GM21447 (cell line): ENCODE data around the gene MBNL2.

Source experiments
- ATAC-seq: cut with Tn5 transposase; IDR thresholded peaks from one replicate; pipeline ENCODE4 v1.9.1; 2021; ENCODE audit not compliant: unreplicated experiment

Gene MBNL2

DNA sequence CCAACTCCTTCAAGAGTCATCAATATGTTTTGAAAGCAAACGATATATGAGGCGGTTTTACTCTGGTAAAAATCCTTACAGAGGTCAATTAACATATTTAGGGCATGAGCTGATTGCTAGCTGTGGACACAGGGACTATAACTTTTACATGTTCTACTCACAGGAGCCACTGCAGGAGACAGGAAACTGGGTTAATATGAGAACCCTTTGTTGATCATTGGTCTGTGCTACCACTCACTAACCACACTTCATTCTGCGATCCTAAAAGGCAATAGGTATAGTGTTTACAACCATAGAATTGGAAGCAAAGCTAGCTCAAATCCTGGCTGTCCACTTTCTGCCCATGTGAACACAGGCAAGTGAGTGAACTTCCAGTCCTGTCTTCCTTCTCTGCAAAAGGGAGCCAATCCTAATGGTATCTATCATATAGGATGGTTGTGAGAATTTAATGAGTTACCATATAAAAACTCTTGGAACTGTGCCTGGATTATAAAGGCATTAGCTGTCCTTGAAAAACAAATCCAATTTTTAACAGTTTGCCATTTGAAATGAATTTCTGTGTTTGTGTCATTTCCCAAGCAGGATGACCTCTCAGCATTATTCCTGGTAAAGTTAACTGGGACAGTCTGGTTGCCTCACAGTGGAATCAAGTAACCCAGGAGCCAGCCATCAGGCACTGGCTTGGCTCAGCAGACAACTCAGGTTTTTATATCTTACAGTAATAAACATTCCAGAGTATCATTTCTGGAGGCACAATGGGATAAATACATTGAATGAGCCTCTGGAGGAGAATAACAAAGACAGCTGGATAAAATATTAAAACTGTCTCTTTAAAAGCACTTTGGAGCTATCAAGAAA, 182.0 kb downstream of the MBNL2 start:
- ATAC-seq: no peak

DNA sequence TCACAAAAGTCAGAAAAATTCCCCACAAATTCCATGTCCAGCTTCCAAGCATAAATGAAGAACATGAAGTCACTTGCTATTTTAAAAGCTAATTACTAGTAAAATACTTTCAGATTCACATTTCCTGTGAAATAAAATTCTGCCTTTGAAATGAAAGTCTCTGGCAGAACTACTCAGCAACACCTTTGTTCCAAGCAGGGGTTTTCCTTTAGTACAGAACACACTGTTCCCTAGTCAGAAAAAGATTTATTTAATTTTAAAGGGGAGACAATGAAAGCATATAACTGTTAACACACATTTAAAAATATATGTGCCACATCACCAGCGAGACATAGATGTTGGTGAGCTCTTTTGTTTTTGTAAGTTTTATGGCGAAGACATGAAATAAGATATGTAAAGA, 185.4 kb downstream of the MBNL2 start:
- ATAC-seq: no peak

DNA sequence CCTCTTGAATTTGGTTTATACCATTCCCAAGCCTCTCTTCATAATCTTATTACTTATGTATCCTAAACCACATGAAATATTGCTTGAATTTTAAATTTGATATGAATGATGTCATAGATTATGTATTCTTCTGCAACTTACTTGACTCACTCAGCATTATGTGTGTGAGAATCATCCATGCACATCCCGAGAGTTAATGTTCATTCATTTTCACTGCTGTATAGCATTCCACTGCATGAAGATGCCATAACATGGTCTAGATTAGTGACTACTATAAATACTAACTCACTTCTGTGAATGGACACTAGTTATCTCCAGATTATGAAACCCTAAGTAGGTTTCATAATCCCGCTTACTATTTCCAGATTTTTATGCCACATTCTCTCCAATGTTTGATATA, 186.8 kb downstream of the MBNL2 start:
- no peak for ATAC-seq

DNA sequence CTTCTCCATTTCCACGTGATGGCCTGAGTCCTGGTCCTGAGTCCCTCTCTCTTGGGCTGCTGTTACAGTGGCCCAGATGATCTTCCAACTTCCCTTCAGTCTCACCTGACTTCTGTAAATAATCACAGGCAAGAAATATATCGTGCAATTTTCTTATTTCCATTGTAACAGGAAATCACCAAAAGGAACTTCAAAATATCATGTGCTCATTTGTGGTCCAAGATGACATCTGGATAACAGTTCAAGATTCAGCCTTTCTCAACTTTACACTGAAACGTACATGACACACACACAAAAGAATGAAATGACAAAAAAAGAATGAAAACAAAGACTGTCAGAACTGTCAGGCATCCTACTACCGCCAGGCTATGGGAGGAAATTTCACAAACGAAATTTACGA, 189.9 kb downstream of the MBNL2 start:
- no peak for ATAC-seq

DNA sequence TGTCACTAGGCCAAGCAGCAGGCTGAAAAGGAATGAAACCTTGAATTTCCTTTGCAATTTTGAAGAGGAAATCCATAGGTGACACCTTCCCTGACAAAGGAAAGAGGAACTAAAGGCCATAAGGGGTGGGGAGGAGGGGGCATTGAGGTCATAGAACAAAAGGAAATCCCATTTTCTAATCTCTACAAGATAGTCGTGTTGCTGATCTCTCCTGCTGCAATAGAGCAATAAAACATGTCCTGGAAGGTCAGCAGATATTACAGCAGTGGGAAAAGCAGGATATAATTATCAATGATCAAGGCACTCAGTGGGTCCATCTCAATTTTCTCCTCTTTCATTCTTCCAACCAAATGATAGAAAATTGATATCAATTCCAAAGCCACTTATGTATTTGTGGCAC, 191.6 kb downstream of the MBNL2 start:
- no peak for ATAC-seq

DNA sequence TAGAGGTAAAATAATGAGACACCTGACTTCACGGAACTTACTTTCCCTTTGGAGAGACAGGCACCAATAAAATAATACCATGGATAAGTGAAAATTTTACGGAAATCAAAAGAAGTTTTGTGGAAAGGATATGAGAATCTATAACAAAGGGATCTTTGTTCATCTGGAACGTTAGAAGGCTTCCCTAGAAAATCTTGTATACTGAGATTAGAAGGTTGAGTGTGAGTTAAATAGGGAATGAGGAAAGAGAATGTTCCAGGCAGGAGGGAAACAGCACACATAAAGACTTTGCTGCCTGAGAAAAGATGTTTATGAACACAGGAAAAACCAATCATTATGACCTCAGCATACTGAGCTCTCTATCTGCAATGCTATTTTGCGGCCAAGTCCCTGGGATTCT, 192.3 kb downstream of the MBNL2 start:
- no peak for ATAC-seq

DNA sequence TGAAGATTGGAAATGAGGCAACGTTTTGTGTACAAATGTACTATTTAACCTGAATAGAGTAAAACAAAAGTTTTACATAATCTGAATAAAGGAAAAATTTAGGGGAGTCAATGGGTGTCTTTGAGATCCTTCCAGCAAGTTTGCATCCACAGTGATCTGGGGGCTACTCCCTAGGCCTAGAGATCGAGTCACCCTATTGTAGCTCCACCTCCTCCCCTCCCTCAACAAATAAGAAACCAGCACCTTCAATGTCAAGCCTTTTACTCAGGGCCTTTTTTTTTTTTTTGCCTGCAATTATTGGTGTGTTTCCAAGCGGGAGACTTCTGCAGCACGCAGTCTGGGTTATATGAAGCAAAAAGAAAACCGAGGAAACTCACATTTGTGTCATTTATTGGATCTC, 195.6 kb downstream of the MBNL2 start:
- ATAC-seq: no peak

DNA sequence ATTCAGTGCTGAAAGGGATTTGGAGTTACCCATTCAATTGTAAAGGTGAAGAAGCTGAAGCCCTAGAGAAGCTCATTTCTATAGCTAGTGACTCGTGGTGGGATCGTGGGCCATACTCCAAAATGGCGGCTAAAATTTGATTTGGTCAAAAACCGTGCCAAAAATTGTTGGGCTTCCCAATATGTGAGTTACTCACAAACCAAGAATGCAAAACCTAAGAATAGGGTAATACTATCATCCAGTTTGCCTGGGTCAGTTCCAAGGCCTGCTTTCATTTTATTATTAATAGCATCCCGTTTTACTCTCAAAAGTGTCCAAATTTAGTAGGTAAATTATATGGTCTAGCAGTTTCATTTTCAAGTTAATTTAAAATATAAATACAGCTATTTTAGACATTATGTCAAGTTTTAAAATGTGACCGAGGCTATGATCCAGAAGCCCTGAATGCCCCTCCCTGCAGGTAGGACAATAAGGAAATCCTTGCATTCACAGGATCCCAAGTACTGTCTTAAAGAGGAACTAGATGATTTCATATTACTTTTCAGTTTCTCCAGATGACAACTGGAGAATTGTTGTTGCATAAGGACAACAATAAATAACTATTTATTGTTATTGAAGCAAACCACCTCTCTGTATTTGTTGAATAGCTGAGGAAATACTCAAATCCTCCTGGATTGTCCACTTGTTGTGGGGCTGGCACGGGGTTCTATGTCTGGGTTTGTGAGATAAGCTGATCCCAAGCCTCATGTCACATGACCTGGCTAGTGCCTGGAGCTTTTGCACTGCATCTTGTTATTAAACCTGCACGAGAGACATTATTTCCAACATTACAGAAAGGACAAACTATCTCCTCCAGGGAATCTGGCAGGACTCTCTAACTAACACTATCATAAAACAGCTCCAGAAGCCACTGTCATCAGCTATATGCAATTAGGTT, 200.3 kb downstream of the MBNL2 start:
- no peak for ATAC-seq

DNA sequence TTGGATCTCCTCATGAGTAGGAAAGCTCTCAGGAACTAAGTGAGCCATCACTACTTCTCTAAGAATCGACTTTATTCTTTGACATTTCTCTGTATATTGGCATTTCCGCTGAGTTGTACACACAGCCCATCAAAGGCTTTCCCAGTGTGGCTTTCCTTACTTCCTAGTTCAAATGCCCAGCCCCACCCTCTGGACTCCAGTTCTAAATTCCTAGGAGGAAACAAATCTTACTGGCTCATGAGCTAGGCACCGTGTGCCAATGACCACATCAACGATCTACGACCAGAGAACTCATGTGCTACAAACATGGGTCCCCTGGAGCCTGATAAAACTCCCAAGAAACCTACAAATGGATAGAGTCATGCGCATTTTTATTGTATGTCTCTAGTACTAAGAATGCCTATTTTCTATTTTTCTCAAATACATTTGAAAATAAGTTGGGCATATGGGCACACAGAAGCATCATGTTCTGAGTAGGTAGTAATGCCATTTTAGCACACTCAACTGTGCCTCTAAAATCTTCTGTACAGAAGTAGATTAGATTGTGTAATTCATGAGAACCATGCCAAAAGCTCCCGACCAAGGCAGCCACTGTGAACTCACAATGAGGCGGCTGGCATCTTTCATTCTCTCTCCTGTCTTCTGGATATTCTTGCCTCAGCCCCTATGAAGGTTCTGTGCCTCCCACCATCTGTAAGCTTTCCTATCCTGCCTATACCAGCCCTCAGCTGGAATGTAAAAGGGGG, 201.3 kb downstream of the MBNL2 start:
- ATAC-seq: no peak

DNA sequence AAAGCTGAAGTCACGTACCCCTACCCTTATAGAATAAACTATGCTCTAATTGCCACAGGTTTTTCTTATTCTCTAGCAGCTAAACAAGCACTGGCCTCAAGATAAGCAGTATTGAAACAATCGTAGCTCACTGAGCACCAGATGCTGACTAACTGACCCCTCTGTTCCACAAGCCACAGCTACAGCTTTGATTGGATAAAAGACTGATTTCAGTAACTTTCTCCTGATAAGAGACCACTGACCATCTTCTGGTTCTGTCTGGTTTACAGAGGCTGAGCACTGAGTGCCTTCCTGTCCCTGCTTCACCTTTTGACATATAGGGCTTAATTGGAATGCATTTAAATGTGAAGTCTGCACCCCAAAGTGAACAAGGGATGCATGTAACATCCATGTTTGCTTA, 203.5 kb downstream of the MBNL2 start:
- no peak for ATAC-seq

DNA sequence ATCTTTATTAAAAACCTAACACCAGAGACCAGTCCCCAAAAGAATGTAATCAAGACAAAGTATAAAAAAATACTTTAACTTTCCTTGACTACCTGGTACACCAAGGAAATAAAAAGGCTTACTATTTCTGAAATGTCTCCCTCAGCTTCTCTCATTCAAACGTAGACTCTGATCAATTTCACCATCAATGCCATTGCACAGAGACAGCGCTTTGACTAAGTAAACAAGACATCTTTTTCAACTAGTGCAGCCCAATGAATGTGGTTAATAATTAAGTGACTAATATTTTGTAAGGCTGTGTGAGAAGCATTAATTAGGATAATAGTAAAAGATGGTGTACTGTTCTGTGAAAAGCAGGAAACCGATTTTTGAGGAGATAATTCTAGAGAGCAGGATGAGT, 204.6 kb downstream of the MBNL2 start:
- ATAC-seq: no peak

DNA sequence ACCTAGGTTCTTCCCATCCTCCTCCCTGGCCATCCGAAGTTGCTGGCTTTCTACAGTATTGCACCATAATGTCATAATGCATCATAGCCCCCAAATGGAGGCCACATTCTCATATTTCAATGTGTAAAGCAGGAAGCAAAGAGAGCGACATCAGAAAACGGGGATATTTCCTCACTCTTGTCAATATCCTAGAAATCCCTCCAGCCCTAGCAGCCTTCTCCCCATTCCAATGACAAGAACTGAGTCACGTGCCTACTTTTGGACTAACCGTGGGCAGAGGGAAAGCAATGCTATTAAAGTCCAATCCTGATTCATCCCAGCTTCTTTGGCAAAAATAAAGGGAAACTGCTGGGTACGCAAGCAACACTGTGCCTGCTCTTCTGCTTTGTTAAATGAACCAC, 207.5 kb downstream of the MBNL2 start:
- ATAC-seq: no peak

DNA sequence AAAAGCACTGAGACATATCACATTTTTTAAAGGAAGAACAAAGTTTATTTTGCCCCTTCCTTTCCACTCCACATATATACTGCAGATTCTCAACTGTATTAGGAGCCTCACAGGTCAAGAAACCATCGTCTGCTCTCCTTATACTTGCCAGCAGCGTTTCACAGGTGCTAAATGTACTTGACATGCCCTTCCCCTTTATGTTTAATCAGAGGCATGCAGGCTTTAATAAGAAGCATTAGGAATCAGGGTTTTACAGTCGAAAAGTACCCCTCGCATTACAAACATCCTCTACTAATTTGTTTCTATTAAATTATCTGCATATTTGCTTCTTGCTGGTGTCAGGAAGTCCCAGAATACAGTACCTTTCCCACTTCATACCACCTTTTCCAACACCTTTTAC, 208.2 kb downstream of the MBNL2 start:
- no peak for ATAC-seq

DNA sequence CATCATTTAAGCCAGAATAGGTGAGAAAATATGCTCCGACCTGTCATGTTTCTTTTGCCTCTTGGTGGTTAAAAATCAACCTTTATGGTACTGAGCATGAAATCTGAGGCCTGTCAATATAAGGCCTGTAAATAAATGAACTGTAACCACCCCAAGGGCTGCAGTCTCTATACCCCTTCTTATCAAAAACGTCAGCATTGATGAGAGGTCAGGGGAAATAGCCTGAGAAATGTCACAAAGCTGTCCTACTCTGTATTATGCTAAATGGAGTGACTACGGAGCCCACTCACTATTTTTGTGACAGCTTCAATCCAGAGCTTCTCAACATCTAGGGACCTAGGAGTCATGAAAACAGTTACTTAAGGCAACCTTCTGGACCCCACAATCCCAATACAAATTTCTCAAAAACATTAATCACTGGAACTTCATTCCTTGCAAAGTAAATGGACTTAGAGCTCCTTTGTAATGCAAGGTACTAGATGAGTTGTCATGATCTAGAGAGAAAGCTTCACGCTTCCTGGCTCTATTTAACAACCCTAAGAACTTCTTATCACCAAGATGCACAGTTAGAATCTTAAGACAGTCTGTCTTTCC, 209.1 kb downstream of the MBNL2 start:
- no peak for ATAC-seq

DNA sequence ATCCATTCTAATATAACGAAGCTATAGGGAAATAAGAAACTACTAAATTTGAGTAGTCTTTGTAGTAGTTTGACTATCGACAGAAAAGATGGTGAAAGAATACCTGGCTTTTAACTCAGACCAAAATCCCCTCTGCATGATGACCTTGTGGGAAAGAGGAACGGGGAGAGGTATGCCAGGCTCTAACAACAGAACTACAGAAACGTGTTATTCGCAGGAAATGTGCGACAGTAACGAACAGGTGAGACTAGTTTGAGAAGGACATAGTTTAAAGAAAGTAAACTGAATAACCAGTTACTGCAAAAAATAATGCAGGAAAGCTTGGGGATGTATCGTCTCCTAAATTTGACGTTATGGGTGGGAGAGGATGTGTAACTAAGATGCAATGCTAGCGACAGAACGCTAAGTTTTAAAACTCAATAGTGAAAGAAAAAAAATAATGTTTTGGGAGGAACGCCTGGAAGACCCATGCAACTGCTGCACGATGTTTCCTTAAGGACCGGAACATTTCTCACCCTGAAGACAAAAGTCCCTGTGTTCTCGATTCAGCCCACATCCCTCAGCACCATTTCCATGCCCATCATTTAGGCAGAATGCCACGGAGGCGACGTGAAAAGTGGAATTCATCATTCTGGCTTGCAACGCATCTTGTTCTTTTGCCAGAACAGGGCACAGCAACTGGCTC, 210.2 kb downstream of the MBNL2 start:
- ATAC-seq: no peak

DNA sequence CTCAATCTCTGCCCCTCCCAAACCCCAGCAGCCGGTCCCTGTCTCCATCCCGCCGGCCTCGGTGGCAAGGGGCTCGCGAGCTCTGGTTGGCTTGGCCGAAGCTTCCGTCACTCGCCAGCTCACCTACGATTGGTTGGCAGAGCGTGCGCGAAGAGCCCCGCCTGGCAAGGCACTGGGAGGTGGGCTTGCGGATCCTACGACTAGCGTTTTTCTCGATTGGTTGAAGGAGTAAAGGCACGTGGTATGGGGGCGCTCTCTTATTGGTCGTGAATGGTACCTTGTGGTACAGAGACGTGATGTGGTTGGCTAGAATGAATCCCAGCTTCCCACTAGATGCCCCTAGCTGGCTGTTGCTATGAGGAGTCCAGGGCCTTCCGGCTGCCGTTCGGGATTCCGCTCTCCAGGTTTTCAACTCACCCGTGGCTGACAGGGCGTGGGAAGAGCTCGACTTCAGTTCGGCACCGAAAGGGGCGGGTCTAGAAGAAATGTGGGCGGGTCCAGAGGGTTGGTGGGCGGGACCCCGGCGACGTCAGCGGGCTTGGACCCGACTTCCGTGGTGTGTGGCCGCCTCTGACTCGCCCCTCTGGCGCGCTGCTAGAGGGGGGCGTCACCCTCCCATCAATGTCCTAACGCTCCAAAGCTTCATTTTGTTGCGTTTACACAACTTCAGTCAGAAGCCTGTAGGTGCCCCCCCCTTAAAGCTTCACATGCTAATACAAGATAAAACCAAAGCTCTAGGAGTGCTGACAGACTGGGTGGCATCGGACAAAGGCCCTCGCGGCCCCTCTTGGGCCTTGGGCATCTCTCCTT, 211.0 kb downstream of the MBNL2 start:
- peak; percentile 82 for ATAC-seq

DNA sequence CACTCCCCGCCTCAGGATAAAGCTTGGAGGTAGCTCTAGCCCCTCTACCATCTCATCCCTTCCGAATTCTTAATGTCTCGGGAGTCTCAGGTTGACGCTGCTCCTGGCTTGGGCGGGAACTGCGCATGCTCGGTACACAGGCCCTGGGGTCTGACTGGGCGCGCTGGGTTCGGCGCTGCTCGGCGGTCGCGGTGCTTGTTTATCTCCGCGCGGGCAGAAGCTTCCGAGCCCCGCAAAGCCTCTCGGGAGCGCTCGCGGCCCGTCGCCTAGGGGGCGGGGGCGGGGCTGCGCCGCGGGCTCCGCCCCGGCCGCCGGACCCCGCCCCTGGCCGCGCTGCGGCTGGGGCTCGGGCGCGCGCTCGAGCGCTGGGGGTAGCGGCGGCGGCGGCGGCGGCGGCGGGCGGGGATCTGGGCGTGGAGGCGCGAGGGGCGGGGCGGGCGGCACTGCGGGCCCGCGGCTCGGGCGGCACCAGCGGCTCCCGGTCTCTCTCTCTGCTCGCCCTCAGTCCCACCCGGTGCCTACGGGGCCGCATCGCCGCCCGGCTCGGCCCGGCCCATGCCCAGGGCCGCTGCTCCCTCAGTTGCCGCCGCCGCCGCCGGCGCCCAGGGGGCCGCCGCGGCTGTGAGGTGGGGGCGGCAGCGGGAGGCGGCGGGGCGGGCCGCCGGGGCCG, 211.7 kb downstream of the MBNL2 start, which contains the start of gene RAP2A:
TSS of gene RAP2A (plus strand) at position 443 of the 670 bp plus-strand sequence. CDS start 302 bp downstream, outside the sequence.
- peak; percentile 38 for ATAC-seq

DNA sequence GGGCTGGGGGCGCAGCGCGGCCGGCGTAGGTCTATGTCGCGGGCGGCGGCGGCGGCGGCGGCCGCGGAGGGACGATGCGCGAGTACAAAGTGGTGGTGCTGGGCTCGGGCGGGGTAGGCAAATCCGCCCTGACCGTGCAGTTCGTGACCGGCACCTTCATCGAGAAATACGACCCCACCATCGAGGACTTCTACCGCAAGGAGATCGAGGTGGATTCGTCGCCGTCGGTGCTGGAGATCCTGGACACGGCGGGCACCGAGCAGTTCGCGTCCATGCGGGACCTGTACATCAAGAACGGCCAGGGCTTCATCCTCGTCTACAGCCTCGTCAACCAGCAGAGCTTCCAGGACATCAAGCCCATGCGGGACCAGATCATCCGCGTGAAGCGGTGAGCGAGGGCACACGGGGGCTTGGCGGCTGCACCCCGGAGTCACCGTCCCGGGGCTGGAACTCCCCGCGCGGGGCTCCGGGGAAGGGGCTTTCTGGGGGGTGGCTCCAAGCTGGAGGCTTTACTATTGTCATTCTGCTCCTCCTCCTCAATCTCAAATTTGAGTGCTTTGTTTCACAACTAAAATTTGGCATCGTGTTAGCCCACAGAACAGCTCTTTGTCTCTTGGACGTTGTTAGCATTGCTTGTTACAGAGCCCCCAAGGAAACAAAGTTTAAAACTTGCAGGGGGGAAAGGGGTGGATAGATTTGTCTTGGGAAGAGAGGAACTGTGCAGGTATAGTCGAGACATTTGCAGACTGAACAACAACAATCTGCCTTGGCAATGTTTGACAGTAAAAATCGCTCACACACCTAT, 212.5 kb downstream of the MBNL2 start:
- peak; percentile 1 for ATAC-seq
